Urinary bladder (tissue), 4 donors: ENCODE data around the gene SRCIN1. TPM values are rescaled to one million over a fixed set of nuclear protein-coding genes. Genes with fewer than 3 reads are reported as not detected.
"Not testable (repeated sequence)": the region's sequence is repeated elsewhere in the genome, so short reads cannot be mapped to it uniquely, and the experiment has no call there.

ENCODE experiments used
- DNase-seq: peaks from one replicate; pipeline ENCODE4 v3.0.0-alpha.2; 2015; ENCODE audit errors: extremely low spot score
- H3K27ac ChIP-seq: one replicate; pipeline ENCODE4 v1.5.1; 2013; ENCODE audit warnings: low read depth, mild to moderate bottlenecking, moderate library complexity
- H3K36me3 ChIP-seq: one replicate; pipeline ENCODE4 v1.6.1; 2013; ENCODE audit warnings: mild to moderate bottlenecking, moderate library complexity; ENCODE audit not compliant: insufficient read depth
- H3K4me1 ChIP-seq: one replicate; pipeline ENCODE4 v1.6.1; 2013; ENCODE audit warnings: mild to moderate bottlenecking, moderate library complexity; ENCODE audit not compliant: insufficient read depth
- H3K4me3 ChIP-seq: one replicate; pipeline ENCODE4 v1.5.1; 2013; ENCODE audit warnings: low read depth, low read length
- WGBS: extraction: QIAGEN DNeasy Blood & Tissue Kit; methylation state at CpG from one replicate; pipeline ENCODE4 v1.1.7; 2013; 5-methylcytosine and 5-hydroxymethylcytosine counted together
- polyA plus RNA-seq: library from polyadenylated mRNA; stranded (reverse); fragments of 200-250 nt; gene quantifications from one replicate; pipeline ENCODE4 v1.2.3, GENCODE V29; 2013
- total RNA-seq: library from RNA; depleted of rRNA; stranded (reverse); fragments of >200 nt; gene quantifications from one replicate; pipeline ENCODE4 v1.2.3, GENCODE V29; 2014
- donor health status: healthy with polysubstance abuse.
- donor health status: healthy.

SRCIN1 gene
- total and polyA plus RNA-seq, 2 donors, result 2.7 to 3.0 TPM

GRCh38 chr17:38508954-38509771 lies 96.6 kb downstream of the SRCIN1 start:
- DNase-seq, result peak; percentile 80
- H3K27ac ChIP-seq, result no peak overlapping the region
- H3K36me3 ChIP-seq, result no peaks in the 10 kb centered on the region
- 47% methylated on average over 27 of the region's 27 CpGs for WGBS
- H3K4me1 ChIP-seq, result peaks cover 6% of the 10 kb centered on the region
- peak overlapping the region; percentile 12 for H3K4me3 ChIP-seq

GRCh38 chr17:38508570-38508950 lies 97.2 kb downstream of the SRCIN1 start:
- H3K4me3 ChIP-seq, result no peak overlapping the region
- H3K36me3 ChIP-seq, result no peaks in the 10 kb centered on the region
- 86% methylated on average over 6 of the region's 6 CpGs for WGBS
- H3K27ac ChIP-seq, result no peak overlapping the region
- no peak for DNase-seq
- H3K4me1 ChIP-seq, result peaks cover 6% of the 10 kb centered on the region

GRCh38 chr17:38507921-38508569 lies 97.7 kb downstream of the SRCIN1 start:
- Histone ChIP-seq H3K4me1 (peaks cover 6% of the 10 kb centered on the region), H3K4me3 (no peak overlapping the region), H3K36me3 (no peaks in the 10 kb centered on the region), H3K27ac (no peak overlapping the region)
- no peak for DNase-seq
- WGBS, result 93% methylated on average over 3 of the region's 3 CpGs

- Histone ChIP-seq H3K27ac (no peak overlapping the region), H3K36me3 (no peaks in the 10 kb centered on the region), H3K4me3 (no peak overlapping the region), H3K4me1 (peaks cover 6% of the 10 kb centered on the region)
- 76% methylated on average over 3 of the region's 3 CpGs for WGBS
- DNase-seq, result no peak
Measured at GRCh38 chr17:38507436-38507835, 98.3 kb downstream of the SRCIN1 start.

- no peak overlapping the region for H3K27ac ChIP-seq
- 91% methylated on average over 14 of the region's 14 CpGs for WGBS
- no peak overlapping the region for H3K4me3 ChIP-seq
- DNase-seq, result no peak
- H3K4me1 ChIP-seq, result no peaks in the 10 kb centered on the region
- no peaks in the 10 kb centered on the region for H3K36me3 ChIP-seq
Measured at GRCh38 chr17:38504216-38504615, 101.5 kb downstream of the SRCIN1 start.

GRCh38 chr17:38503286-38503913 lies 102.4 kb downstream of the SRCIN1 start:
- H3K36me3 ChIP-seq, H3K27ac ChIP-seq, H3K4me1 ChIP-seq, H3K4me3 ChIP-seq, DNase-seq: not testable (repeated sequence)
- WGBS, result 81% methylated on average over 15 of the region's 15 CpGs

- not testable (repeated sequence) for DNase-seq, H3K27ac ChIP-seq, H3K4me3 ChIP-seq, H3K4me1 ChIP-seq, H3K36me3 ChIP-seq
- 100% methylated on average over 2 of the region's 2 CpGs for WGBS
Measured at GRCh38 chr17:38501718-38502117, 104.0 kb downstream of the SRCIN1 start.

GRCh38 chr17:38499230-38499629 lies 106.5 kb downstream of the SRCIN1 start:
- 87% methylated on average over 10 of the region's 10 CpGs for WGBS
- DNase-seq, H3K27ac ChIP-seq, H3K4me3 ChIP-seq, H3K36me3 ChIP-seq, H3K4me1 ChIP-seq: not testable (repeated sequence)

GRCh38 chr17:38498353-38498752 lies 107.4 kb downstream of the SRCIN1 start:
- peaks cover 2% of the 10 kb centered on the region for H3K36me3 ChIP-seq

GRCh38 chr17:38497656-38498055 lies 108.1 kb downstream of the SRCIN1 start:
- H3K4me3 ChIP-seq, H3K4me1 ChIP-seq, H3K36me3 ChIP-seq, H3K27ac ChIP-seq, DNase-seq: not testable (repeated sequence)
- 92% methylated on average over 10 of the region's 10 CpGs for WGBS

More at GRCh38 chr17:38498353-38498752, 107.4 kb downstream of the SRCIN1 start:
- WGBS, result 87% methylated on average over 14 of the region's 14 CpGs
- no peak for DNase-seq
- no peaks in the 10 kb centered on the region for H3K4me1 ChIP-seq
- H3K27ac ChIP-seq, result no peak overlapping the region
- no peak overlapping the region for H3K4me3 ChIP-seq

GRCh38 chr17:38494152-38494551 lies 111.6 kb downstream of the SRCIN1 start:
- not testable (repeated sequence) for H3K4me1 ChIP-seq, H3K4me3 ChIP-seq, DNase-seq, H3K27ac ChIP-seq, H3K36me3 ChIP-seq
- WGBS, result 88% methylated on average over 16 of the region's 16 CpGs

GRCh38 chr17:38492067-38493040 lies 113.4 kb downstream of the SRCIN1 start:
- DNase-seq, H3K36me3 ChIP-seq, H3K27ac ChIP-seq, H3K4me3 ChIP-seq, H3K4me1 ChIP-seq: not testable (repeated sequence)
- 54% methylated on average over 14 of the region's 14 CpGs for WGBS
